Measurements from ENCODE around the gene RC3H2. TPM values are rescaled to one million over a fixed set of nuclear protein-coding genes. Genes with fewer than 3 reads are reported as not detected.

RC3H2 gene
- total and polyA plus RNA-seq, 2 of the 13 experiments (the other 11 are each of a cell fraction or from before 2014, with no cell fraction given), result 21.0 to 36.4 TPM

DNA sequence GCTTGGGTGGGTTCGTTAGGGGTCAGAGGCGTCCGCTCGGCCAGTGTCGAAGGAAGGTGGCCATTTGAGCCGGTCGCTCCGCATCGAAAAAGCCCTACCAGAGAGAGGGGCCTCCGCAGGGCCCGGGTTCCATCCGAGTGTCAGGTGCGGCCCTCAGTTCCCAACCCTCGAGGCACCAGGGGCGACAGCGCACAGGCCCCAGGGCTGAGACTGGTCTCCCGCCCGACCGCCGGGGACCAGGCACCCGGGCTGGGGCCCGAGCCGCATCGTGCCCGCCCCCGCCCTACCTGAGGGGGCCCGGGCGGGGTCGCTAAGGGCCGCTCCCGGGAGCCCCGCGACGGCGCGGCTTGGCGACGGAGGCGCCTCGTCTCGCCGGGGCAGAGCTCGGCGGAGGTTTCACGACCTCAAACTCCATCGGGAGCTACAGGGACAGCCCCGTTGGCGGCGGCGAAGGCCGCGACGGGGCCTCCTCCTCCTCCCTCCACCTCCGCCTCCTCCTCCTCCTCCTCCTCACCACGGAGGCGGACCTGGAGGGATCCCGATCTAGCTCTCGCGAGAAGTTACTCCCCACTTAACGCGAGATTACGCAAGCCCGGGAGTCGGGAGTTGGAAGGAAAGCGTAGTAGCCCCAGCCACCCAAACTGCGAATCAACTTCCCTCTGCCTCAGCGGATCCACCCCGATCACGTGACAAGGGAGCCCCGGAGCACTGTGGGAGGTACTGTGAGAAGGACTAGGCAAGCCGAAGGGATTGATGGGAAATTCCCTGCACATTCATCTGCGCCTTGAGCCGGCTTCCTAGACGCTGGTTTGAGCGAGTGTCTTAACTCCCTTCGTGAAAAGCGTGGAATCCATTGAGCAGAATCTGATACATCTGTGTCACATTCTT is at the start of gene RC3H2 (continued):
- TF ChIP-seq, protein P1, sequence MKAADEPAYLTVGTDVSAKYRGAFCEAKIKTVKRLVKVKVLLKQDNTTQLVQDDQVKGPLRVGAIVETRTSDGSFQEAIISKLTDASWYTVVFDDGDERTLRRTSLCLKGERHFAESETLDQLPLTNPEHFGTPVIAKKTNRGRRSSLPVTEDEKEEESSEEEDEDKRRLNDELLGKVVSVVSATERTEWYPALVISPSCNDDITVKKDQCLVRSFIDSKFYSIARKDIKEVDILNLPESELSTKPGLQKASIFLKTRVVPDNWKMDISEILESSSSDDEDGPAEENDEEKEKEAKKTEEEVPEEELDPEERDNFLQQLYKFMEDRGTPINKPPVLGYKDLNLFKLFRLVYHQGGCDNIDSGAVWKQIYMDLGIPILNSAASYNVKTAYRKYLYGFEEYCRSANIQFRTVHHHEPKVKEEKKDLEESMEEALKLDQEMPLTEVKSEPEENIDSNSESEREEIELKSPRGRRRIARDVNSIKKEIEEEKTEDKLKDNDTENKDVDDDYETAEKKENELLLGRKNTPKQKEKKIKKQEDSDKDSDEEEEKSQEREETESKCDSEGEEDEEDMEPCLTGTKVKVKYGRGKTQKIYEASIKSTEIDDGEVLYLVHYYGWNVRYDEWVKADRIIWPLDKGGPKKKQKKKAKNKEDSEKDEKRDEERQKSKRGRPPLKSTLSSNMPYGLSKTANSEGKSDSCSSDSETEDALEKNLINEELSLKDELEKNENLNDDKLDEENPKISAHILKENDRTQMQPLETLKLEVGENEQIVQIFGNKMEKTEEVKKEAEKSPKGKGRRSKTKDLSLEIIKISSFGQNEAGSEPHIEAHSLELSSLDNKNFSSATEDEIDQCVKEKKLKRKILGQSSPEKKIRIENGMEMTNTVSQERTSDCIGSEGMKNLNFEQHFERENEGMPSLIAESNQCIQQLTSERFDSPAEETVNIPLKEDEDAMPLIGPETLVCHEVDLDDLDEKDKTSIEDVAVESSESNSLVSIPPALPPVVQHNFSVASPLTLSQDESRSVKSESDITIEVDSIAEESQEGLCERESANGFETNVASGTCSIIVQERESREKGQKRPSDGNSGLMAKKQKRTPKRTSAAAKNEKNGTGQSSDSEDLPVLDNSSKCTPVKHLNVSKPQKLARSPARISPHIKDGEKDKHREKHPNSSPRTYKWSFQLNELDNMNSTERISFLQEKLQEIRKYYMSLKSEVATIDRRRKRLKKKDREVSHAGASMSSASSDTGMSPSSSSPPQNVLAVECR (CRISPR knock-in tag; IDR thresholded peaks at IDR 0.05; ENCODE audit: borderline replicate concordance), result peak; percentile 81; the same call in 1 of the 2 replicates
- TF ChIP-seq ZBTB20 (CRISPR knock-in tag; IDR thresholded peaks at IDR 0.05; ENCODE audit: borderline replicate concordance, low read depth), result peak; percentile 13; the same call in 1 of the 2 replicates
- peak; percentile 81 for TF ChIP-seq ZFP90 (CRISPR knock-in tag; IDR thresholded peaks at IDR 0.05; ENCODE audit: borderline replicate concordance)
- TF ChIP-seq, protein P2, sequence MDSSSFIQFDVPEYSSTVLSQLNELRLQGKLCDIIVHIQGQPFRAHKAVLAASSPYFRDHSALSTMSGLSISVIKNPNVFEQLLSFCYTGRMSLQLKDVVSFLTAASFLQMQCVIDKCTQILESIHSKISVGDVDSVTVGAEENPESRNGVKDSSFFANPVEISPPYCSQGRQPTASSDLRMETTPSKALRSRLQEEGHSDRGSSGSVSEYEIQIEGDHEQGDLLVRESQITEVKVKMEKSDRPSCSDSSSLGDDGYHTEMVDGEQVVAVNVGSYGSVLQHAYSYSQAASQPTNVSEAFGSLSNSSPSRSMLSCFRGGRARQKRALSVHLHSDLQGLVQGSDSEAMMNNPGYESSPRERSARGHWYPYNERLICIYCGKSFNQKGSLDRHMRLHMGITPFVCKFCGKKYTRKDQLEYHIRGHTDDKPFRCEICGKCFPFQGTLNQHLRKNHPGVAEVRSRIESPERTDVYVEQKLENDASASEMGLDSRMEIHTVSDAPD (CRISPR knock-in tag; IDR thresholded peaks at IDR 0.05), result no peak
- TF ChIP-seq, protein P3, sequence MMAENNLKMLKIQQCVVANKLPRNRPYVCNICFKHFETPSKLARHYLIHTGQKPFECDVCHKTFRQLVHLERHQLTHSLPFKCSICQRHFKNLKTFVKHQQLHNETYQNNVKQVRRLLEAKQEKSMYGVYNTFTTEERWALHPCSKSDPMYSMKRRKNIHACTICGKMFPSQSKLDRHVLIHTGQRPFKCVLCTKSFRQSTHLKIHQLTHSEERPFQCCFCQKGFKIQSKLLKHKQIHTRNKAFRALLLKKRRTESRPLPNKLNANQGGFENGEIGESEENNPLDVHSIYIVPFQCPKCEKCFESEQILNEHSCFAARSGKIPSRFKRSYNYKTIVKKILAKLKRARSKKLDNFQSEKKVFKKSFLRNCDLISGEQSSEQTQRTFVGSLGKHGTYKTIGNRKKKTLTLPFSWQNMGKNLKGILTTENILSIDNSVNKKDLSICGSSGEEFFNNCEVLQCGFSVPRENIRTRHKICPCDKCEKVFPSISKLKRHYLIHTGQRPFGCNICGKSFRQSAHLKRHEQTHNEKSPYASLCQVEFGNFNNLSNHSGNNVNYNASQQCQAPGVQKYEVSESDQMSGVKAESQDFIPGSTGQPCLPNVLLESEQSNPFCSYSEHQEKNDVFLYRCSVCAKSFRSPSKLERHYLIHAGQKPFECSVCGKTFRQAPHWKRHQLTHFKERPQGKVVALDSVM (CRISPR knock-in tag; IDR thresholded peaks at IDR 0.05), result peak; percentile 72
- TF ChIP-seq ZNF761 (CRISPR knock-in tag; conservative IDR thresholded peaks at IDR 0.05), result no peak
- no peak for TF ChIP-seq SMAD9 (CRISPR knock-in tag; IDR thresholded peaks at IDR 0.05)
- TF ChIP-seq NBN (conservative IDR thresholded peaks at IDR 0.05), result no peak
- TF ChIP-seq, protein P4, sequence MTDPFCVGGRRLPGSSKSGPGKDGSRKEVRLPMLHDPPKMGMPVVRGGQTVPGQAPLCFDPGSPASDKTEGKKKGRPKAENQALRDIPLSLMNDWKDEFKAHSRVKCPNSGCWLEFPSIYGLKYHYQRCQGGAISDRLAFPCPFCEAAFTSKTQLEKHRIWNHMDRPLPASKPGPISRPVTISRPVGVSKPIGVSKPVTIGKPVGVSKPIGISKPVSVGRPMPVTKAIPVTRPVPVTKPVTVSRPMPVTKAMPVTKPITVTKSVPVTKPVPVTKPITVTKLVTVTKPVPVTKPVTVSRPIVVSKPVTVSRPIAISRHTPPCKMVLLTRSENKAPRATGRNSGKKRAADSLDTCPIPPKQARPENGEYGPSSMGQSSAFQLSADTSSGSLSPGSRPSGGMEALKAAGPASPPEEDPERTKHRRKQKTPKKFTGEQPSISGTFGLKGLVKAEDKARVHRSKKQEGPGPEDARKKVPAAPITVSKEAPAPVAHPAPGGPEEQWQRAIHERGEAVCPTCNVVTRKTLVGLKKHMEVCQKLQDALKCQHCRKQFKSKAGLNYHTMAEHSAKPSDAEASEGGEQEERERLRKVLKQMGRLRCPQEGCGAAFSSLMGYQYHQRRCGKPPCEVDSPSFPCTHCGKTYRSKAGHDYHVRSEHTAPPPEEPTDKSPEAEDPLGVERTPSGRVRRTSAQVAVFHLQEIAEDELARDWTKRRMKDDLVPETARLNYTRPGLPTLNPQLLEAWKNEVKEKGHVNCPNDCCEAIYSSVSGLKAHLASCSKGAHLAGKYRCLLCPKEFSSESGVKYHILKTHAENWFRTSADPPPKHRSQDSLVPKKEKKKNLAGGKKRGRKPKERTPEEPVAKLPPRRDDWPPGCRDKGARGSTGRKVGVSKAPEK (CRISPR knock-in tag; IDR thresholded peaks at IDR 0.05; ENCODE audit: borderline replicate concordance), result no peak
- 0 out of 2 replicates have a peak, but pooled peaks have one; percentile 40 for TF ChIP-seq SP2 (CRISPR knock-in tag; IDR thresholded peaks at IDR 0.05)
- TF ChIP-seq ZMAT3 (CRISPR knock-in tag; conservative IDR thresholded peaks at IDR 0.05), result no peak
- TF ChIP-seq ZNF343 (CRISPR knock-in tag; IDR thresholded peaks at IDR 0.05), result no peak
- no peak for TF ChIP-seq ZNF569 (CRISPR knock-in tag; IDR thresholded peaks at IDR 0.05; ENCODE audit: borderline replicate concordance)
- TF ChIP-seq ZFAT (CRISPR knock-in tag; conservative IDR thresholded peaks at IDR 0.05), result no peak
- TF ChIP-seq SMARCE1 (IDR thresholded peaks at IDR 0.05; ENCODE audit: borderline replicate concordance), result no peak
- peak; percentile 19; the same call in 1 of the 2 replicates for TF ChIP-seq NCOR1 (IDR thresholded peaks at IDR 0.05; ENCODE audit: borderline replicate concordance, low read length)
